NCI-H146 (cell line): ENCODE measurements around the gene SNRNP25.

Experiments used
- DNase-seq: peaks from one replicate; lab custom pipeline; 2025; lab: John Stamatoyannopoulos, UW

The SNRNP25 gene

DNA sequence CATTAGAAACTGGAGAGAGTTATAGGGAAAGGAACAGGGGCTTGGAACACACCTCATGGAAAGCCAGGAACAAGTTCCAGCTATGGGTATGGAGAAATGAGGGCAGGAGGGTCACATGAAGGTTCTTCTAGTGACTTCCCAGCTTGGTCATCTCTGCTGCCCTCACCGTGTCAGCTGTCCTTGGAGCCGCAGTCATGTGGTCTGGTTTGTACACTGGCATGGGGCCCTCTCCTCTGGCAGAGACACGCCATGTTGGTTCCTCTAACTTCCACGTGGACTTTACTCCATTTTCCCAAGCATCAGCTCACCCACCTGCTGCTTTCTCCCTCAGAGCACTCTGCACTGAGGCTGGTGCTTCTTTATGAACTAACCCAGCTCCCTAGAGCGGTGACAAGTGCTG lies 50.7 kb downstream of the SNRNP25 start:
- no peak for DNase-seq

DNA sequence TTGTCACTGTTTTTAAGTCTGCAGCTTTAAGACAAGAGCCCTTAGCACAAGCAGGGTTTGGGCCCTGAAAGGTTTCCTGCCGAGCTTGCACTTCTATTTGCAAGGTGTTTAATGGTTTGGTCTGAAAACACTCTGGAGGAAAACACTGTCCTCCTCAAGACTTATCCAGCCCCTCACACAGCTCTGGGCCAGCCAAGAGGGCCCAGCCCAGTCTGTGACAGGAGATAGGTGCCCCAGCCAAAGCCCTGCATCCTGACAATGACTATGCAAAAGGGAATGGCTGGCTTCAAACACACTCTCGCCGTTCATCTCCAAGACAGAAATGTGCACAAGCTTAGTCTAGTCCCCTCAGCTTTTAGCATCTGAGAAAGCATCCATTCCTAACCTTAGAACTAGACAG lies 51.3 kb downstream of the SNRNP25 start:
- no peak for DNase-seq

DNA sequence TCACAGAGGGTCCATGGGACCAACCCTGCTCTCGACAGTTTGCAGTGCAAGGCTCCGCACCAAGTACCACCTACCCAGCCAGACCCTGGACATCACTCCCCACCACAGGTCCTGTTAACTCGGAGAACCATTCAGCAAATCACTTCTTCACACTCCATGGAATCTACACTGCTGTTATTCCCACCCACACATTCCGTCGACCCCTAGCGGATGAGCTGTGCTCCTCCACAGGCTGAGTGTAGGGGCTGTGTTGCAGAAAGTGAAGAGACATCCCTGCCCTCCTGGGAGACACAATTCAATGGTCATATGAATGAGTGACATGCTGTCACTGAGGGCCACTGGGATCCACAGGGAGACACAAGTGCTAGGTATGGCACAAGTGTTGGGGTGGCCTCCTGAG lies 51.9 kb downstream of the SNRNP25 start:
- DNase-seq: no peak

DNA sequence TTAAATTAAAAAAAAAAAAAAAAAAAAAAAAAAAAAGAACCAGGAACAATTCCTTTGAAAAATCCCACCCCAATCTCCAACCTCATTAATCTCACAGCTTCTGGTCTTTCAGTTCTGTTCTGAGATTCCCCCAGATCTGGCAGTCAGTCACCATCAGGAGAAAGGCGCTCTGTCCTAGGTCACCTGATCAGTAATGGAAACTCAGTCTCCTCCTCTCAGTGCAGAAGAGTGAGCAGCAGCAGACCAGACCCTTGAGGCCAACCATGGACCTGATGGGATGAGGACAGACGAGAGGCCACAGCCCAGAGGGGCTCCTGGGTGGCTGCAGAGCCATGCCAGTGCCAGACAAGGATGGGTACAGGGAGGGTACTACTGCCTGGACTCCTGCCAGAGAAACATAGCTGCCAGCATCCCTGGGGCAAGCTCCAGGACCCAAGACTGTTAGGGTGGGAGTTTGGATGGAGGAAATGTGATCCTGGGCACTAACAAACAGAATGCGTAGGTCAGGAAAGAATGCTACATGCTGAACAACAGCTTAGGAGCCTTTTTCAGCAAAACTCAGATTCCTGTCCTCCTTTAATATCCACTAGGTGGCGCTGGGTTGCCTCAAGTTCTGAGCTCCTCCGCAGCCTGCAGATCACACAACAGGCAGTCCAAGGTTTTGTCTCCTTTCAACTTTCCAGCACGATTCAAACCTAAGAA lies 53.1 kb downstream of the SNRNP25 start:
- DNase-seq: peak; percentile 83
